Stimulated activated CD8-positive, alpha-beta memory T cell treated with anti-CD3 and anti-CD28 coated beads, Interleukin-15, amount 100 ng/mL, for 24 hours (primary cell): ENCODE results near the gene DNM2.
"Not testable (repeated sequence)": the region's sequence is repeated elsewhere in the genome, so short reads cannot be mapped to it uniquely, and the experiment has no call there.

Experiments used
- DNase-seq: peaks from one replicate; pipeline ENCODE4 v3.0.0-alpha.2; 2020; ENCODE audit warnings: low read depth

The DNM2 gene

GRCh38 chr19:10817291-10818038, 99.6 kb downstream of the DNM2 start:
- no peak for DNase-seq

- no peak for DNase-seq
These were observed 100.6 kb downstream of the DNM2 start for GRCh38 chr19:10818301-10819123.

- no peak for DNase-seq
These were observed 101.5 kb downstream of the DNM2 start for GRCh38 chr19:10819124-10820060.

GRCh38 chr19:10820173-10820572, 102.3 kb downstream of the DNM2 start:
- no peak for DNase-seq

GRCh38 chr19:10823690-10824089, 105.8 kb downstream of the DNM2 start:
- no peak for DNase-seq

- no peak for DNase-seq
These were observed 108.4 kb downstream of the DNM2 start for GRCh38 chr19:10826231-10826630.

GRCh38 chr19:10826846-10827245, 109.0 kb downstream of the DNM2 start:
- no peak for DNase-seq

- DNase-seq, result no peak
These were observed 111.3 kb downstream of the DNM2 start for GRCh38 chr19:10828981-10829821.

- DNase-seq, result no peak
These were observed 112.1 kb downstream of the DNM2 start for GRCh38 chr19:10829967-10830366.

GRCh38 chr19:10830370-10830769, 112.5 kb downstream of the DNM2 start:
- DNase-seq, result no peak

- no peak for DNase-seq
These were observed 113.3 kb downstream of the DNM2 start for GRCh38 chr19:10830931-10831779.

GRCh38 chr19:10831987-10832938, 114.4 kb downstream of the DNM2 start:
- no peak for DNase-seq

GRCh38 chr19:10832939-10833296, 115.0 kb downstream of the DNM2 start:
- no peak for DNase-seq

GRCh38 chr19:10835089-10835753, 117.3 kb downstream of the DNM2 start:
- no peak for DNase-seq

- peak; percentile 85 for DNase-seq
These were observed 118.0 kb downstream of the DNM2 start, which contains the start of gene TMED1 for GRCh38 chr19:10835754-10836478. TMED1 (minus strand) TSS chr19:10836212; CDS start chr19:10836191, 21 bp downstream.

GRCh38 chr19:10836479-10837330, 118.8 kb downstream of the DNM2 start:
- peak; percentile 57 for DNase-seq

- not testable (repeated sequence) for DNase-seq
These were observed 119.8 kb downstream of the DNM2 start for GRCh38 chr19:10837649-10838048.
